IPS-NIHi7 (cell line): ENCODE results near the gene MORN1.
"Not testable (repeated sequence)": the region's sequence is repeated elsewhere in the genome, so short reads cannot be mapped to it uniquely, and the experiment has no call there.

Source experiments
- DNase-seq: peaks from one replicate; pipeline ENCODE4 v3.0.0; 2012; ENCODE audit warnings: mixed read lengths; ENCODE audit errors: extremely low spot score

The MORN1 gene

DNA sequence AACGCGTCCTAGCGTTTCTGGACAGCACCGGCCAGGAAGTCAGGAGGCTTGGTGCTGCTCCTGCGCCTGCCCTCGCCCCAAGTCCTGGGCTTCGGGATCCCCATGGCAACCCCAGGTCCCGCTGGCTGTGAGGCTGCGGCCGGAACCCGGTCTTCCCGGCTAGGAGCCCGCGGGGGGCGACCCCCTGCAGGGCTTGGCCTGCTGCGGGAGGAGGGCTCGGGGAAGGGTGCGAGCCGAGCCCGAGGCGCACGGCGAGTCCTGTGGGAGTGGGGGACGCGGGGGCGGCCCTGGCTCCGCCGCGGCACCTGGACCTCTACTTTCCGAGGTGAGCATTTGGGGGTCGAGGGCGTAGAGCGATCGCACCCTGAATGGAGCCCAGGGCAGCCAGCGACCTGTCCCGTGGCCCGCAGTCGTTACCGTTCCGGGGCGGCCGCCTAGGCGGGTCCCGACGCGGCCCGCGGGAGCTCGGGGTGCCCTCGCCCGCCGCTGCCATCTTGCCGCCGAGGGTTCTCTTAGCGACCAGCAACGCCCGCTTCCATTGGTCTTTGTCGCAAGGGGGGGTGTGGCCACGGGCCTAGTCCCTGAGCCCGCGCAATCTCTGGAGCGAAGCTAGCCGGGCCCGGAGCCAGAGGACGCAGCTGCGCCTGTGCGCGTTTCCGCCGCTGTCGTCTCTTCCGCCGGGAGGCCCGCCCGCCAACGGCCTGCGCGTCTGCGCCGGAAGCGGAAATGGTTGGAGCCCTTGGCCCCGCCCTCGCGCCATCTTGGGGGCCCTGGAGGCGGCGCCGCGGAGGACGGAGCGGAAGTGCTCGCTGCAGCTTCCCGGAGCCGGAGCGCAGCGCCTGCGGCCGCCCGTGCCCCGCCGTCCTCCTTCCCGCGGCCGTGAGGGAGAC, at the start of gene MORN1, which contains the start of gene RER1:
MORN1 (minus strand) TSS at position 514 of the 890 bp plus-strand sequence; CDS start at position 493, 21 bp downstream.
RER1 (plus strand) TSS at position 801 of the 890 bp plus-strand sequence. CDS start 3,950 bp downstream, outside the sequence.
- peak; percentile 99 for DNase-seq

DNA sequence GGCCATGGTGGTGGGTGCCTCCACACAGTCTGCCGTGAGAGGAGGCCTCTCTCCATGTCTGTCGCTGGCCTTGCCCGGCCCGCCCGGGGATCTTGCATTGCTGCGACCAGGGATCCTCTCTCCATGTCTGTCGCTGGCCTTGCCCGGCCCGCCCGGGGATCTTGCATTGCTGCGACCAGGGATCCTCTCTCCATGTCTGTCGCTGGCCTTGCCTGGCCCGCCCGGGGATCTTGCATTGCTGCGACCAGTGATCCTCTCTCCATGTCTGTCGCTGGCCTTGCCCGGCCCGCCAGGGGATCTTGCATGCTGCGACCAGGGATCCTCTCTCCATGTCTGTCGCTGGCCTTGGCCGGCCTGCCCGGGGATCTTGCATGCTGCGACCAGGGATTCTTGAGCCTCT, 49.0 kb upstream of the MORN1 start:
- not testable (repeated sequence) for DNase-seq

DNA sequence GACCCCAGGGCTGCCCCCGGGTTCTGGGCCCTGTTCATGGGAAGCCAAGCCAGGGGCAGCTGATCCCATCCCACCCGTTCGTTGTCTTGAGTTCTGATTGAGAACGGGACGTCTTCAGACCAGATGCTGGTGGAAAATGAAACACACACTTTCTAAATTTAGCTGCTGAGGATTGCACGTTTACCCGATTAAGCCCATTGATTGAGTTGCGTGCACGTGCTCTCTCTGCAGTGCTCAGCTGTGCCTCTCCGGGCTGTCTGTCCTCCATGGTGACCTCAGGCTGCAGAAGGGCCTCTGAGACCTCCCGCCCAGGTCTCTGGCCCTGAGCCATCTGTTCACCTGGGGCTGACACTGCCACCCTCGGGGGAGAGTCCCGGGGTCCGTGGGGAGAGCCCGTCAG, 48.0 kb upstream of the MORN1 start:
- no peak for DNase-seq

DNA sequence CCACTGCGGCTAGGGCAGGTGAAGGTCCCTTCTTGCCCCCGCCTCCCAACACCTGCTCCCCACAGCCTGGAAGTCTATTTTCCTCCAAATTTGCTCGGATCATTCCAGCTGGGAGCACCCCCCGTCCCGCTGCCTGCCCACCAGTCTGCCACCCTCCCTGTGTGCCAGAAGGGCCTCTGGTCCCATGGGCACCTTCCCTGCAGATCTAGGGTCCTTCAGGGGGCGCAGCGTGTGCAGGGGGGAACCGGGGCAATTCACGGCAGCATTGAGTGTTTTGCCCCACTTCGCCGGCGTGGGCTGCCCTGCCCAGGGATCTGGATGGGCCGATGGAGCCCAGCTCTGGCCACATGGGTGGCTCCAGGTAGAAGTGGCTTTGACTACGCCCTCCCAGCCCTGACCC, 47.3 kb upstream of the MORN1 start:
- DNase-seq = no peak

DNA sequence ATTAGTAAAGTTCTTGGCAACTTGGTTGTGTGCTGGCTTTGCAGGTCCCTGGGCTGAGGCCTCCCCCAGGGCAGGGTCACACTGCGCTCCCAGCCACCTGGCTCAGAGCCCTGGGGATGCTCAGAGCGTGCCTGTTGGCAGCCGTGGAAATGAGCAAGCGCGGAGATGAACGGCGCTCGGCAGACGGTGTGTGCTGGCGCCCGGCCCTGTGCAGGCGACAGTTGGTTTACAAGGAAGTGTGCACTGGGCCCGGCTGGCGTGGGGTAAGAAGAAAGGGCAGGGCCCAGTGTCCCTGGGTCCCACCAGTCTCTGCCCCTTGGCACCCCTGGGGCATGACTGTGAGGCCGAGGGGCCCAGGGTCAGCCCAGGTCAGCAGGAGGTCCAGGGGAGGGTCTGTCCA, 46.7 kb upstream of the MORN1 start:
- DNase-seq = no peak

DNA sequence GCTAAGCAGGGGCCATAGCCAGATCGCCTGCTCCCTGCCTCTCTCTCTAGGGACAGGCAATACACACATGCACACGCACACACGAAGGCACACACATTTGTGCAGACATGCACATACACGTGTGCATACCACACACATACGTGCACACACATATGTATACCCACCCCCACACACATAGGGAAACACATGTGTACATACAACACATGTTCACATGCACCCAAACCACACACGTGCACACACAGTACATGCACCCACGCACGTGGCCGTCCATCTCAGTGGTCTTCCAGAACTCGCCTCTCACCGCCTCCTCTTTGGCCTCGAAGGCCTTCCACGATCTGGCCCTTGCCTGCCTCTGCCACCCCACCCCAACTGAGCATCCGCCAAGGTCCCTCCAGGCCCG, 46.3 kb upstream of the MORN1 start:
- DNase-seq = no peak

DNA sequence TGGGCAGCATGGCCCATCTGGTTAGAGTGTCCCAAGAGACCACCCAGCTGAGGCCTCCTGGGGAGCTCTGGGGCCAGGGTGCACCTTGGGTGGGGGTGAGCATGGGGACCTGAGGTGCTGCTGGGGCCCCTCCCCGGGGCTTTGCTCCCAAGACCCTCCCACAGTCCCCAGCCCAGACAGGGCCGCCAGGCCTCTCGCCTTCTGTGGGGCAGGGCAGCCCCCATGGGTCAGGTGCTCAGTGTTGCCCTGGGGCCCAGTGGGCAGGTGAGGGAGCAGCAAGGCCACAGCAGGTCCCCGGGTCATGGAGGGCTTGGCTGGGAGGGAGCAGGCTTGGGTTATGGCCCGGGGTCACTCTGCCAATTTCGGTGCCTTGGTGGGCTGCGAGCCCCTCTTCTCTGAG, 45.5 kb upstream of the MORN1 start:
- no peak for DNase-seq

DNA sequence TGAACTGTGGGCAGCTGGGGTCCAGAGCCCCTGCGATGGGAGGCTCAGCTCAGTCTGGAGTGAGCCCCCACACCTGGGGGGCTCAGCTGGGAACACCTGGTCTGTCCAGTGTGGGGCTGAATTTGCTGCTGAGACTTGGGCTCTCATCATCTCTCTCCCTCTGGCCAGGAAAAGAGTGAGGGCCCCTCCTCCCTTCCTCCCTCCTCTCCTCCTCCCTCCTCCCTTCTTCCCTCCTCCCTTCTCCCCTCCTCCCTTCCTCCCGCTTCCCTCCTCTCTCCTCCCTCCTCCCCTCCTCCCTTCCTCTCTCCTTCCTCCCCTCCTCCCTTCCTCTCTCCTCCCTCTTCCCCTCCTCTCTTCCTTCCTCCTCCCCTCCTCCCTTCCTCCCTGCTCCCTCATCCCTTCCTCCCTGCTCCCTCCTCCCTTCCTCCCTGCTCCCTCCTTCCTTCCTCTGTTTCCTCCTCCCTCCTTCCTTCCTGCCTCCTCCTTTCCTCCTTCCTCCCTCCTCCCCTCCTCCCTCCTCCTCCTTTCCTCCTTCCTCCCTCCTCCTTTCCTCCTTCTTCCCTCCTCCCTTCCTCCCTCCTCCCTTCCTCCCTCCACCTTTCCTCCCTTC, 44.5 kb upstream of the MORN1 start:
- DNase-seq = no peak

DNA sequence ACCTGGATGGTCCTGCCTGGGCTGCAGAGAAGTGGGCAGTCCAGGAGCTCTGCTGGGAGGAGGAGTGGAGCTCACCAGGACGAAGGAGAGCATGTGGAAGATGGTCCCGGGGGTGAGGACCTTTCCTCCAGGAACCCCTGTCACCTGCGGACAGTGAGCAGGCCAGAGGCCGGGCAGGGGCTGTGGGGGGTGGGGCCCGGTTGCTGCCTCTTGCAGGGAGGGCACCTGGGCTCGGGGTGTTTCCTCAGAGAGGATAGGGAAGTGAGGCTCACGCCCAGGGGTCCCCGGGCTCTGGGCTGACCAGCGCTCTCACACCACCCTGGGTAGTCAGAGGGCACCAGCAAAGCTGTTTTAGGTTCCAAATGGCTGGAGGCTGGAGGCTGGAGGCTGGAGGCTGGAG, 43.7 kb upstream of the MORN1 start:
- no peak for DNase-seq

DNA sequence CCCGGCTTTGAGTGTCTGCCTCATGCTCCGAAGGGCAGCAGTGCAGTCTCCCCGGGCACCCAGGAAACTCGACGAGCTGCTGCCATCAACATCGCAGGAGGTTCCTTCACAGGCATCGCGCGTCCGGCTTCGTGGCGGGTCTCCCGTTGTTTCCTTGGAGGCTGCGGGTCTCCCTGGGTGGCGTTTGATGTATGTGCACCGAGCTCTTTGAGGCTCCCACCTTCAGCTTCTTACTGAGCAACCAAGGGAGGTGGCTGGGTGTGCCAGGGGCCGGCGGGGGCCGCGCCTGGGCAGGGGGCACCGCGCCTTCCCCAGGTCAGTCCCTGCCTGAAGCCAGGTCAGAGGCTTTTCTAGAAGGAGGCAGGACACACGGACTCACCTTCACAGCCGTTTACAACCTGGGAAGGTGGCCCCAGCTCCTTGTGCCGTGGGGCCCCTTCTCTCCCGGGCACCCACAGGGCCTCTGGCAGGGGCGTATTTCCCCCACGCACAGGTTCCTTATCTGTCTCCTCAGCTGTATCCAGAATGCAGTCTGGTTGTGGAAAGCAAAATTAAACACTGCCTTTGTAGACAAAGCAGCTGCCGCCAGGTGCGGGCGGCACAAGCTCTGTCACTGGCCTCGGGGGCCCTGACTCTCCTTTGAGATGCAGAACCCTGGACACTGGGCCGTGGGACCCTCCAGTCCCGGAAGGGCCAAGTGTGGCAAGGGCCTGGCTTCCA, 42.7 kb upstream of the MORN1 start:
- DNase-seq = no peak

DNA sequence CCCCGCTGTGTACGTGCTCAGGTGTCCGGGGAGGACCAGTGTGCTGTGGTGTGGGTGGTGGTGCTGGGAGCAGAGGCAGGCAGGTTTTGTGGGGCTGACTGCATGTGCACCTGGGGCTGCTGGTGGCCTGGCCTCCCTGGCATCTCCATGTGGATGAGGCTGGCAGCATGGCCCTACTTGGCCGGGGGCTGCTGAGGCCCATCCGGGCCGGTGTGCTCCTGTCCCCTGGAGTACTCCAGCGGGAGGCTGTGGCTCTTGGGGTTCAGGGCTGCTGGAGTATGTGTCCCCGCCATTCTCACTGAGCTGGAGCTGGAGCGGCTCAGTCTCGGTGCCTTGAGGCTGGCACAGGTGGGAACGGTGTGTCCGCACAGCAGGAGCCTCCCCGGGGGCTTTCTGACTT, 41.8 kb upstream of the MORN1 start:
- no peak for DNase-seq

DNA sequence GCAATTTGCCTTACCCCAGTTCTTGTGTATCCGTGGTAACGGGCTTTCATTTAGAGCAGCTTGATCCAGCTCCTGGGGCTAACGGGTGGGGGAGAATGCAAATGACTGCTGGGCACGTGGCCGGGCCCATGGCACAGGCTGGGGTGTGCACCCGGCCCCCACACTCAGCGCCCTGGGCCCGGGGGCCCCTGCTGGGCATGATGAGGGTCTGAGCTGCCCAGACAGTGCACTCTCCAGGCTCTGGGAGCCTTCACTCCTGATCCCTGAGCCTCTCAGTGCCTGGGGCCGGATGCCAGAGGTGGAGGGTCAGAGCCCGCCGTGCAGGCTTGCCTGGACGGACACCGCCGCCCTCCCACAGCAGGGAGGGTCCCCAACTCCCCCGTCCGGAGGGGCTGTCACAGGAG, 41.1 kb upstream of the MORN1 start:
- no peak for DNase-seq

DNA sequence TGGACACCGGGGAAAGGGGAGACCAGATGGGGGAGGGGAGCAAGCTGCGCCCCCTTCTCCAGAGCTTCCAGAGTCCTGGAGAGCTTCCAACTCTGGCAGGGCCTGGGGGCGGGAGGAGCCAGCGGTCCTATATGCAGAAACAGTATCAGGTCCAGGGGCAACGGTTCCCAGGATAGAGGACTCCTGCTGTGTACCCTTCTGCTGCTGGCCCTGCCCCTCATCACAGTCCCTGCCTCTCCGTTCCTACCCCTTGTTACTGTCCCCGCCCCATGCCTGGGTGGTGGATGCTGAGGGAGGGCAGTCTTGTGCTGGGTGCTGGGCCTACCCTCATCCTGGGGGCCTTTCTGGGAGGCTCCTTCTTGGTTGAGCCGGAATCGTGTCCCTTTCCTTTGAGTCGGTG, 40.2 kb upstream of the MORN1 start:
- no peak for DNase-seq

DNA sequence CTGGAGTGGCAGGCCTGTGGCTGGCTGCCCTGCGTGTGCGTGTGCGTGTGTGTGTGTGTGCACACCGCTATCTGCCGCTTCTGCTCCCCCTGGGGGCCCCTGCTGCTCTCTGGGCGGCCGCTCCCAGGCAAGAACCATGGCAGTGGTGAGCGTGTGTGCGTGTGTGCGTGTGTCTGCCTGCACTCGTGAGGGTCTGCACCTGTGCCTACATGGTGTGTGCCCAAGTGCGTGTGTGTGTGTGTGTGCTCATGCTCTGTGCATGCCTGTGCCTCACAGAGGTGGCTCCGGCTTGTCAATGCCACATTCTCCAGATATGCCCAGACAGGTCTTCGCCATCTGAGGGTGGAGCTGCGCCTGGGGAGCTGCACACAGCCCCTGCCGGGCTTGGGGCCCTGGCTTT, 39.7 kb upstream of the MORN1 start:
- no peak for DNase-seq

DNA sequence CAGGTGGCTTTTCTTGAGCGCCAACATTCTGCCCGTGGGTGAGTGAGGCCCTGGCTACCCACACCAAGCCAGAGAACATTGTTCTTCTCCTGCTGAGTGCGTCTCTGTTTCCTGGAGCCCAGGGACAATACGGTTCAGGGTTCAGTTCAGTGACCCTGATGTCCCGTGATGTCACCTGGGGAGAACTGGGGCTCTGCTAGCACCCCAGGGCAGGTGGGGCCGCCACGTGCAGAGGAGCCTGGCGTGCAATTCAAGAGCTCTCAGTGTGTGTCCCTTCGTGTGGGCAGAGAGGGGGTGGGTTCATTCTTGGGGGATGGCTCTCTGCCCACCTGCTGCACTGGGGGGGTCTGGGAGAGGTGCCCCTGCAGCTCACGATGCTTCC, 39.2 kb upstream of the MORN1 start:
- no peak for DNase-seq

DNA sequence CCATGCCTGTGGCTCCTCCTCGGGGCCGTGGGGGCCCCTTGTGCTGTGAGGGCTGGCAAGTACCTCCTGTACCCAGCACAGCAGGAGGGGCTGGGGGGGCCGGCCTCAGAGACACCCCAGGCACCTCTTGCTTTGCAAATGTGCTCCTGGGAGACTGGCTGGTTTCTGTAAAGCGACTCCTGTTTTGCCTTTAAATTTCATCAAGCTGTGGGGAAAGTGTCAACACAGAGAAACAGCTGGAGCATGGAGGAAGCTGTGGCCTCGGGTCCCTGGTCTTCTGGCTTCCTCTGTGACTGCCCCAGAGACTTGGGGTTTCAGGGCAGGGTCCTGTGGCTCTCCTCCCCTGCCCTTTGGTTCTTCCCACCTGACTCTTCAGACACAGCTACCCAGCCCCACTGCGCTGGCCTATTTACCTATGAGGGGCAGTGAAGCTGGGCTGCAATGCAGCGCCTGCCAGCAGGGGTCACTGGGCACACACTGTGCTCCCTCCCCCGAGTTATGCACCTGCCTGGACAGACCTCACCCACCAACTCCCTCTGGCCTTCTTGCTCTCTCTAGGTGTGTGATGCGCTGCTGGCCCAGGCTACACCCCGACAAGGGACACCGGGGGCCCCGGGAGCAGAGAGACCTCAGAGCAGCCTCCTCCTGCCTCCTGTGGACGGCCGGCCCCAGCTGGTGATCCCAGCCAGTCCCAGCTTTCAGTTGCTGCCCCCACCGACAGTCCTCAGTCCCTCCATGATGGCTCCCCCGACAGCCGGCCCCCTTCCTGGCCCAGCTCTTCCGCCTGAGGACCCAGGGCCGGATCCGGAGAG, 38.6 kb upstream of the MORN1 start:
- DNase-seq = peak; percentile 56

DNA sequence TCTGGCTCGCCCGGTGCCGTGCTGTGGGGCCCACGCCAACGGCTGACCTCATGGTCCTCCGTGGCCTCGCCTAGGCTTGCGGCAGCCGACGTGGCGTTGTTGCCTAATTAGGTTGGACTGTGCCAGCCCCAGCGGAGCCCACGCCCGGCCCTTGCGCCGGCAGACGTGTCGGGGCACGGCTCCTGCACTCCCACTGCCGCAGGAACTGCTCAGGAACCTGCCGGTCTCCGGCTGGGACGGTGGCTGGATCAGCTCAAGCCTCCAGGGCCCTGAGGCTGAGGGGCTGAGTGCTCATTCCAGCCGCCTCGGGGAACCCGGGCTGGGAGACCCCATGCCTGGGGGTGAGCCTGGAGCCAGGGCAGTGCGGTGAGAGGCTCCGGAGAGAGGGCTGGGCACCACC, 37.1 kb upstream of the MORN1 start:
- DNase-seq = no peak

DNA sequence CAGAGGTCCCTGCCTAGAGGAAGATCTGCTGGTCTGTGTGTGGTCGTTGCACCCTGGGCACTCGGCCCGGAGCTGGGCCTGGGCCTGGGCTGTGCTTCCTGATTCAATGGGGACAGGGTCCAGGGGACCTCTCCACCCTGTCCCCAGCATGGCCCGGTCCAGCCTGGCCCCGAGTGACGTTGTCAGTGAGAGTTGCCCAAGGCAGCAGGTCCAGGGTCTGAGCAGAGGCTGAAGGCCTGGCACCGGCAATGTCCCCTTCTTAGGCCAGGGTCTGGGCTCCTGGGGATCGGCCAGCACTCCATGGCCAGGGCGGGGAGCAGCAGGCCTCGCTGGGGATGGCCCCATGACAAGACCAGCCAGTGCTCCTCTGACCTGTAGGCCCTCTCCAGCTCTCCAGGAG, 36.6 kb upstream of the MORN1 start:
- no peak for DNase-seq

DNA sequence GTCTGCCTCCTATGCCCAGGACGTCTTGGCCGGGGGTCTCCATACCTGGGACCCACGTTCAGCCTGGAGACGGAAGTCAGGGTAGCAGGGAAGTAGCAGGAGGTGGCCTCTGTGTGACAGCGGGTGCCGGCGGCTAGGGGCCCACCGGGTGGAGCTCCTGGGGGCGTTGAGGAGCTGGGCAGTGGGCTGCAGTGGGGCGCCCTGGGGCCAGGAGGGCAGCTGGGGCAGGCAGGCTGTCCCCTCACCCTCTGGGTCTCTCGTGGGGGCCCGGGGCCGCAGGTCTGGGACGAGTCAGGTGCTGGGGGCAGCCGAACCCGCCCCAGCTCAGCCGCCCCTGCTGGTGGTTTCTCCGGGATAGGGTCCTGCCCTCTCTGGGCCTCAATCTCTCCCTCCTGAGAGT, 35.7 kb upstream of the MORN1 start:
- no peak for DNase-seq

DNA sequence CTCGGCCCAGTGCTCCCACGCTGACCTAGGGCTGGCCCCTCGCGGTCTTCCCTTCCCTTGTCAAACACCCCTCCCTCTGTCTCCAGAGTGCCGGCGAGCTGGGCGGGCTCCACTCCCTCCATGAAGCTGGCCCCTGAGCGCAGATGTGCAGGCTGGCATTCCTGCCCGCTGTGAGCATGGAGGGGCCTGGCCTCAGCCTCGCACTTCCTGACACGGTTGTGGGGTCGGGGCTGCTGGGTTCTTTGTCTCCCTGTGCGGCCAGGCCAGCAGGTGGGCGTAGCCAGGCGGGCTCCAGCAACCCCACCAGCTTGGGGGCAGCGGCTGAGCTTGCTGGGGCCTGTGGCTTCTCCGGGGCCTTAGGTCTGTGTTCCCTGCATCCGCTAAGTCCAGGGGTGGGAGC, 35.2 kb upstream of the MORN1 start:
- DNase-seq = no peak

DNA sequence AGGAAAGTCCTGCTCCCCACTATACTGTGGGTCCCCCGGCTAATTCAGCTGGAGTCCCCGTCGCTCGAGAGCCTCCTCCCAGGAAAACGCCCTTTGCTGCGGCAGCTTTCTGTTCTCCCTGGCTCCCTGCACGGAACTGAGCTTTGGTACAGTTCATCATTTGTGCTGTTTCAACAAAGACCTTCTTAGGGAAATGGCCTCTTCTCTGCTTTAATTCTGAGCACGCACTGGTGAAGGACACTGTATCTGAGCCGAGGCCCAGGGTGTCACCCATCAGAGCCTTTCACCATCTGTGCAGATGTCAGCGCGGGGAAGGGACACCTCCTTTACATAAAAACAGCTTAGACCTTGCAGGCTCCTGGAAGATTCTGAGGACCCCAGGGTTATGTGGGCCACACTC, 34.5 kb upstream of the MORN1 start:
- no peak for DNase-seq

DNA sequence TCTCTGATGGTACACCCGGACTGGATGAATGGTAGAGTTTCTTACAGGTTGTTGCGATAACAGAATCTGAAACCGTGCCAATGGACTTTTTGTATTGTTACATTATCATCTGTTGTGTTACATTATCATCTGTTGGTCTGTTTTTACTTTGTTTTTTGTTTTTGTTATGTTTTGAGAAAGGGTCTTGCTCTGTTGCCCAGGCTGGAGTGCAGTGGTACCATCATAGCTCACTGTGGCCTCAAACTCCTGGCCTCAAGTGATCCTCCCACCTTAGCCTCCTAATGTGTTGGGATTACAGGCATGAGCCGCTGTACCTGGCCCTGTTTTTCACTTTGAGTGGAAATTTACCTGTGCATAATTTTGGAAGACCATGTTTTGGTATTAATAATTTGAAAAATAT, 31.2 kb upstream of the MORN1 start:
- no peak for DNase-seq
